Measurements from ENCODE around the gene DHPS. TPM values are rescaled to one million over a fixed set of nuclear protein-coding genes. Genes with fewer than 3 reads are reported as not detected.
"Not testable (repeated sequence)": the region's sequence is repeated elsewhere in the genome, so short reads cannot be mapped to it uniquely, and the experiment has no call there.

DHPS gene
- total and polyA plus RNA-seq, 7 experiments from 2014 or later, result 113 to 223 (median 159) TPM

DNA sequence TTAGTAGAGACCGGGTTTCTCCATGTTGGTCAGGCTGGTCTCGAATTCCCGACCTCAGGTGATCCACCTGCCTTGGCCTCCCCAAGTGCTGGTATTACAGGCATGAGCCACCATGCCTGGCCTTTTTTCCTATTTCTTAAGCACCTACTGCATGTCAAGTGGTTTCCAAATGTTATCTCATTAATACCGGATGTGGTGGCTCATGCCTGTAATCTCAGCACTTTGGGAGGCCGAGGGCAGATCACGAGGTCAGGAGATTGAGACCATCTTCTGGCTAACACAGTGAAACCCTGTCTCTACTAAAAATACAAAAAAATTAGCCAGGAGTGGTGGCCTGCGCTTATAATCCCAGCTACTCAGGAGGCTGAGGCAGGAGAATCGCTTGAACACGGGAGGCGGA lies 43.9 kb upstream of the DHPS start:
- ChIA-PET CTCF (interaction anchor here (0.6 kb wide), 1 partner anchor 44 kb away, joined by 4 read pairs; no protein-coding TSS in a partner anchor), POLR2A (interaction anchor here (0.6 to 1.4 kb wide), 2 partner anchors 10 to 12 kb away, joined by 3 to 4 read pairs; partner anchors contain the start of gene GET3)
- peaks cover 24 to 44% (median 36%) of the 10 kb centered on the region in 7 donors for H3K4me1 Mint-ChIP-seq
- H3K36me3 Mint-ChIP-seq, result peaks cover 0 to 22% (median 10%) of the 10 kb centered on the region in 5 donors
- H3K27ac Mint-ChIP-seq; H3K4me3 ChIP-seq (ENCODE audit: low read length); H3K27me3 Mint-ChIP-seq; DNase-seq; ATAC-seq; H3K9me3 Mint-ChIP-seq; H3K9me3 ChIP-seq (ENCODE audit: control insufficient read depth in 2 of 3, low read length in 3 of 3); H3K4me3 Mint-ChIP-seq; intact Hi-C loops (cut with micrococcal nuclease); H3K27me3 ChIP-seq (ENCODE audit: control insufficient read depth in 2 of 2, insufficient read depth in 2 of 2, low read length in 2 of 2); H3K27ac ChIP-seq (ENCODE audit: low read depth, low read length): not testable (repeated sequence)
- Histone ChIP-seq H3K36me3 (ENCODE audit: control insufficient read depth in 2 of 3, insufficient read depth in 3 of 3, low read length in 3 of 3) (peaks cover 6 to 31% (median 12%) of the 10 kb centered on the region in 3 experiments), H3K4me1 (ENCODE audit: control insufficient read depth in 2 of 2, insufficient read depth in 2 of 2, low read length in 2 of 2) (peaks cover 9 to 11% of the 10 kb centered on the region in 2 donors)

DNA sequence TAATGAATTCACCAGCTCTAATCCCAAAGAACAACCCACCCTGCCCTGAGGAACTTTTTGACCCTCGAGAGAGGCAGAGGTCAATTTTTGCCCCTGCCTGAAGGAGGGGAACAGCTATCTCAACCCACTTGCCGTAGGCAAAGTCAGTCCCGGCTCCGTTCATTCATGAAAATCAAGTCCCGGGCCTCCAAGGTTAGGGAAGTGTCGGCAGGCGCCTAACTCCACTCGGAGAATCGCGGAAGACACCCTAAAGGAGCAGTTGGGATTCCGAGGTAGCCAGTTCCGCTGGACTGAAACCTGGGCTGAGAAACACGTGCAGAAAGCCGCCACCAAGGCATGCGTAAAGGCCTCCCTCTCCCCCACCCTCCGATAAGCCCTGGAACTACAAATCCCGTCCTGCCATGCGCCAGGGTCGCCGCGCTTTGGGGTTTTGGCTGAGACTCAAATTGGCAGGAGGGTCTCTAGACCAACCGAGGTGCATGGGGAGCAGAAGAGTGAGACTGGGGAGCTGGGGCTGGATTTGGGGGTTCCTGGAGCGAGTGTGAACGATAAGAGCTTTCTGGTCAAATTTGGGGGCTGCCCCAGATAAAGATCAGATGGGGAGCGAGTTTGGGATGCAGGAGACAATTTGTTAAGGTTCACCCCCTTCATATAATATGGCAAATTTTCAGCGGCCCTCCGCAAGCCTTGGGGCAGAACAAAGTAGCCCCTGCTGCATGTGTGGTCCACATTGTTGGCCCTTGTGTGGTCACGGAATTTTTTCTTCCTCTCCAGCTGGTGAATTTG lies 42.2 kb upstream of the DHPS start, which contains the start of gene TNPO2:
Gene TNPO2 (minus strand): TSS at position 292 of the 786 bp plus-strand sequence. CDS start 2,955 bp downstream, outside the sequence.
- H3K9me3 Mint-ChIP-seq, result peaks cover 0 to 1% (median 0%) of the 10 kb centered on the region in 11 donors
- ATAC-seq, result peak; percentile 39

DNA sequence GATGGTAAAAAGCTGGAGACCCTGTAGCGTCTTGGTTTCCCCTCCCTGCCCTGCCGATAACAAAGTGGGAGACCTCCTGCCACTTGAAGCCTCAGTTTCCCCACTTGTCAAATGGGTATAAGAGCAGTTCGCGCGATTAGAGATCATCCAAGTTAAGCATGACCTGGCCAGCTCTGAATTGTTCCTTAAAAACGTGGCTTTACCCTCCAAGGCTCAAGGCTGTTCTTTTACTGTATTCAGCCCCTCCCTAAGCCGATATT lies 41.6 kb upstream of the DHPS start:
- Mint-ChIP-seq H3K36me3 (peaks cover 0 to 16% (median 0%) of the 10 kb centered on the region in 5 donors), H3K9me3 (peaks cover 0 to 1% (median 0%) of the 10 kb centered on the region in 11 donors), H3K4me1 (peaks cover 20 to 43% (median 37%) of the 10 kb centered on the region in 7 donors), H3K4me3 (peak overlapping the region; percentile 86 to 96 (median 93)), H3K27me3 (peaks cover 0 to 2% (median 0%) of the 10 kb centered on the region in 5 donors), H3K27ac (peak overlapping the region in 8 of 9 donors; percentile 89 to 97 (median 94))
- intact Hi-C loops (cut with micrococcal nuclease), result loop anchor here (2.0 to 5.0 kb wide), 6 partner anchors 41 to 214 kb away; partner anchors contain the start of genes CALR (in 2 of the 2), DHPS (in 1 of the 2), MAN2B1 (in 1 of the 2) and WDR83 (in 1 of the 2)
- Histone ChIP-seq H3K4me3 (ENCODE audit: low read length) (peak overlapping the region; percentile 91), H3K9me3 (ENCODE audit: control insufficient read depth in 2 of 3, low read length in 3 of 3) (no peaks in the 10 kb centered on the region), H3K27ac (ENCODE audit: low read depth, low read length) (peak overlapping the region; percentile 85), H3K4me1 (ENCODE audit: control insufficient read depth in 2 of 2, insufficient read depth in 2 of 2, low read length in 2 of 2) (peaks cover 11 to 16% of the 10 kb centered on the region in 2 donors), H3K27me3 (ENCODE audit: control insufficient read depth in 2 of 2, insufficient read depth in 2 of 2, low read length in 2 of 2) (no peaks in the 10 kb centered on the region), H3K36me3 (ENCODE audit: control insufficient read depth in 2 of 3, insufficient read depth in 3 of 3, low read length in 3 of 3) (peaks cover 0 to 17% (median 3%) of the 10 kb centered on the region in 3 experiments)
- ChIA-PET CTCF (interaction anchor here (0.7 to 3.1 kb wide), 5 partner anchors 10 to 960 kb away, joined by 3 to 13 read pairs (median 3); partner anchors contain the start of gene TRIR), POLR2A (interaction anchor here (0.6 to 6.0 kb wide), 12 partner anchors 9 to 216 kb away, joined by 3 to 129 read pairs (median 4); partner anchors contain the start of genes DHPS, FBXW9, GET3 and JUNB)
- DNase-seq (no peak), ATAC-seq (no peak)

More for the DNA sequence above, 42.2 kb upstream of the DHPS start, which contains the start of gene TNPO2:
- ChIA-PET CTCF (interaction anchor here (0.7 to 3.1 kb wide), 5 partner anchors 10 to 961 kb away, joined by 3 to 13 read pairs (median 3); partner anchors contain the start of gene TRIR), POLR2A (interaction anchor here (0.7 to 6.0 kb wide), 10 partner anchors 10 to 208 kb away, joined by 3 to 129 read pairs (median 4); partner anchors contain the start of genes DHPS, FBXW9, GET3 and JUNB)
- intact Hi-C loops (cut with micrococcal nuclease), result loop anchor here (2.0 to 5.0 kb wide), 6 partner anchors 42 to 213 kb away; partner anchors contain the start of genes CALR (in 2 of the 2), DHPS (in 1 of the 2), MAN2B1 (in 1 of the 2) and WDR83 (in 1 of the 2)
- DNase-seq, result peak; percentile 32 to 71 (median 56)
- Histone ChIP-seq H3K4me3 (ENCODE audit: low read length) (peak within 1 kb of the TSS; percentile 91), H3K27me3 (ENCODE audit: control insufficient read depth in 2 of 2, insufficient read depth in 2 of 2, low read length in 2 of 2) (no peaks in the 10 kb centered on the region), H3K27ac (ENCODE audit: low read depth, low read length) (peak within 1 kb of the TSS; percentile 85), H3K36me3 (ENCODE audit: control insufficient read depth in 2 of 3, insufficient read depth in 3 of 3, low read length in 3 of 3) (peaks cover 2 to 17% (median 4%) of the 10 kb centered on the region in 3 experiments), H3K4me1 (ENCODE audit: control insufficient read depth in 2 of 2, insufficient read depth in 2 of 2, low read length in 2 of 2) (peaks cover 11 to 16% of the 10 kb centered on the region in 2 donors), H3K9me3 (ENCODE audit: control insufficient read depth in 2 of 3, low read length in 3 of 3) (no peaks in the 10 kb centered on the region)
- peaks cover 22 to 41% (median 32%) of the 10 kb centered on the region in 7 donors for H3K4me1 Mint-ChIP-seq
- peaks cover 0 to 12% (median 0%) of the 10 kb centered on the region in 5 donors for H3K36me3 Mint-ChIP-seq
- H3K27me3 Mint-ChIP-seq, result peaks cover 0 to 2% (median 0%) of the 10 kb centered on the region in 5 donors
- peak within 1 kb of the TSS; percentile 86 to 96 (median 93) for H3K4me3 Mint-ChIP-seq
- peak within 1 kb of the TSS; percentile 89 to 97 (median 95) for H3K27ac Mint-ChIP-seq

DNA sequence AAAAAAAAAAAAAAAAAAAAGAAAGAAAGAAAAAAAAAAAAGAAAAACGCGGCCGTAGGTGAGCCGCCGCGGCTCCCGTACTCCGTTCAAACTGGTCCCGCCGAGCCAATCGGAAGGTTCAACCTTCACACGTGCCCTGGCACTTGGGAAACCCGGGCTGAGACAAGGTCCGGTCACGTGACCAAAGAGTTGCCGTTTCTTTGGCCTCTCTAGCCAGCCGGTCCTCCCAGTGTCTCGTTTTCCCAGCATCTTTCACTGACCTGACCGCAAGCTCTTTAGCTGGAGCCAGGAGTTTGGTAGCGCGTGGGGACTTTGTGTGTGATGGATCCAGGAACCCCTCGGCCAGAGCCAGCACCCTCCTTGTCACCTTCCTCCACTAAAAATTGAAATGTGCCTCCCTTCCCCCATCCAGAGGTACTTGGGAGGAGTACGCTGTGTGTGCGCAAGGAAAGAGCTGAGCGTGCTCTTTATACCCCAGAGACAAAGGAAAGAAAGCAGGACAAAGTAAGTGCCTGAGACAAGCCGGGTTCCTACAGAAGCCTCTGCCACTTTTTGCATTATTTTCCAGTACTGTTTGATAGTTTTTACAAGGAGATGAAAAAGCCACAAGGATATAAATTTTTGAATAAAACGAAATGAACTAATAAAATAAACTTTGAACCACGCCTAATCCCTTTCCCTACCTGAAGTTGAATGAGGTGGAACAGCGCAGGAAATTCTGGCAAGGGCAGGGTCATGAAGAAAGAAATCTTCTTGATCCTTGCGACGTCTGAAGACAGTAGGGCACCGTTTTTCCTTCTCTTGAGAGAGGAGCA lies 41.1 kb upstream of the DHPS start:
- peaks cover 20 to 43% (median 38%) of the 10 kb centered on the region in 7 donors for H3K4me1 Mint-ChIP-seq

DNA sequence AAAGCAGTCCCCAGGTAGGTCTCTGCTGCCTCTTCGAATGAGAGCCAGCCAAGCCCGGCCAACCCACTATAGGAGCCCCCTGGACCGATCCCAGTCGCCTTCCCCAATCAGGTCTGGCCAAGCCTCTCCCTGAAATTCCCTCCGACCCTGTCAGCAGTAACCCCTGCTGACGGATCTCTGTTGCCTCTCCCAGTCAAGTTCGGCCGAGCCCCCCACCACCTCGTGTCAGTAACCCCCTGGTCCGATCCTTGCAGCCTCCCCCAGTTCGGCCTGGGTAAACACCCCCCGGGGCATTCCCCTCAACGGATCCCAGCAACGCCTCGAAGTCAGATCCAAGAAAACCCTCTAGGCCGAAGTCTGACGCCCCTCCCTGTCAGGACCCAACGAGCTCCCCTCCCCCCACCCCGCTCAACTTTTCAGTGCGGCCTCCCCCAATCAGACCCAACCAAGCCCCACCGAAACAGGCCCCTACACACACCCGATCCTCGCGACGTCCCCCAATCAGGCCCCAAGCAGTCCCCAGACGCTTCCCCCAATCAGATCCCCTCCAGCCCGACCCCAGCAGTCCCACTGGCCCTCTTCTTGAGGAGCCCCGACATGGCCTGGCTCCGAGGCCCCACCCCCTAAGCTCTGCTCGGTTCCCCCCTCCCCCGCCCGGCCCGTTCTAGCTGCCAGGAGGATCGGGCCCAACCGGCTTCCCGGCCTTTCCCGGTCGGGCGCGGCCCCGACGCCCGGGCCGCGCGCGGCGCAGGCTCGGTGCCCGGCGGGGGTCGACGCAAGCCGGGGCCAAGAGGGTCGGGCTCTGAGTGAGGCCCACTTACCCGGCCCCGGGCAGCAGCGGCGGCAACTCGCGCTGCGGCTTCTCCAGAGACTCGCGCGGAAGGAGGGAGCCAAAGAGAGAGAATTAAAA lies 40.2 kb upstream of the DHPS start:
- peaks cover 11 to 16% of the 10 kb centered on the region in 2 donors for H3K4me1 ChIP-seq (ENCODE audit: control insufficient read depth in 2 of 2, insufficient read depth in 2 of 2, low read length in 2 of 2)
- Mint-ChIP-seq H3K27me3 (peaks cover 0 to 2% (median 0%) of the 10 kb centered on the region in 5 donors), H3K9me3 (peaks cover 0 to 1% (median 0%) of the 10 kb centered on the region in 11 donors), H3K4me3 (peak overlapping the region; percentile 91 to 96 (median 94)), H3K27ac (peak overlapping the region; percentile 90 to 97 (median 95)), H3K4me1 (peaks cover 20 to 43% (median 38%) of the 10 kb centered on the region in 7 donors), H3K36me3 (peaks cover 0 to 16% (median 0%) of the 10 kb centered on the region in 5 donors)
- H3K27me3 ChIP-seq (ENCODE audit: control insufficient read depth in 2 of 2, insufficient read depth in 2 of 2, low read length in 2 of 2), result no peaks in the 10 kb centered on the region
- peaks cover 0 to 10% (median 3%) of the 10 kb centered on the region in 3 experiments for H3K36me3 ChIP-seq (ENCODE audit: control insufficient read depth in 2 of 3, insufficient read depth in 3 of 3, low read length in 3 of 3)
- CTCF ChIA-PET, result interaction anchor here (0.6 to 3.1 kb wide), 4 partner anchors 10 to 38 kb away, joined by 3 to 13 read pairs (median 7); partner anchors contain the start of gene TRIR
- DNase-seq (peak in 4 of 9 donors; percentile 30 to 57 (median 54)), ATAC-seq (peak; percentile 50)
- peak overlapping the region; percentile 71 for H3K4me3 ChIP-seq (ENCODE audit: low read length)
- intact Hi-C loops (cut with micrococcal nuclease), result loop anchor here (1.0 to 5.0 kb wide), 9 partner anchors 12 to 215 kb away; partner anchors contain the start of genes CALR (in 2 of the 2), DHPS (in 2 of the 2), FBXW9 (in 2 of the 2) and TRIR (in 2 of the 2)
- H3K27ac ChIP-seq (ENCODE audit: low read depth, low read length), result peak overlapping the region; percentile 85
- H3K9me3 ChIP-seq (ENCODE audit: control insufficient read depth in 2 of 3, low read length in 3 of 3), result no peaks in the 10 kb centered on the region
- POLR2A ChIA-PET, result interaction anchor here (0.7 to 6.0 kb wide), 10 partner anchors 12 to 146 kb away, joined by 3 to 129 read pairs (median 5); partner anchors contain the start of genes FBXW9, GET3, JUNB and RNASEH2A

More for the DNA sequence above, 41.1 kb upstream of the DHPS start:
- peaks cover 11 to 16% of the 10 kb centered on the region in 2 donors for H3K4me1 ChIP-seq (ENCODE audit: control insufficient read depth in 2 of 2, insufficient read depth in 2 of 2, low read length in 2 of 2)
- Mint-ChIP-seq H3K27me3 (peaks cover 0 to 2% (median 0%) of the 10 kb centered on the region in 5 donors), H3K27ac (peak overlapping the region; percentile 89 to 97 (median 95)), H3K9me3 (peaks cover 0 to 1% (median 0%) of the 10 kb centered on the region in 11 donors), H3K36me3 (peaks cover 0 to 16% (median 0%) of the 10 kb centered on the region in 5 donors), H3K4me3 (peak overlapping the region; percentile 86 to 96 (median 93))
- no peaks in the 10 kb centered on the region for H3K9me3 ChIP-seq (ENCODE audit: control insufficient read depth in 2 of 3, low read length in 3 of 3)
- ChIA-PET CTCF (interaction anchor here (1.0 to 3.1 kb wide), 3 partner anchors 11 to 75 kb away, joined by 3 to 13 read pairs (median 9); partner anchors contain the start of gene TRIR), POLR2A (interaction anchor here (0.6 to 6.0 kb wide), 14 partner anchors 8 to 216 kb away, joined by 3 to 129 read pairs (median 4); partner anchors contain the start of genes DHPS, FBXW9, GET3 and JUNB)
- intact Hi-C loops (cut with micrococcal nuclease), result loop anchor here (1.0 to 5.0 kb wide), 9 partner anchors 12 to 215 kb away; partner anchors contain the start of genes CALR (in 2 of the 2), DHPS (in 2 of the 2), FBXW9 (in 2 of the 2) and TRIR (in 2 of the 2)
- DNase-seq (peak; percentile 66 to 97 (median 91)), ATAC-seq (peak; percentile 96)
- H3K36me3 ChIP-seq (ENCODE audit: control insufficient read depth in 2 of 3, insufficient read depth in 3 of 3, low read length in 3 of 3), result peaks cover 0 to 13% (median 3%) of the 10 kb centered on the region in 3 experiments
- H3K27me3 ChIP-seq (ENCODE audit: control insufficient read depth in 2 of 2, insufficient read depth in 2 of 2, low read length in 2 of 2), result no peaks in the 10 kb centered on the region
- peak overlapping the region; percentile 91 for H3K4me3 ChIP-seq (ENCODE audit: low read length)
- H3K27ac ChIP-seq (ENCODE audit: low read depth, low read length), result peak overlapping the region; percentile 85
